Measurements from ENCODE around the gene IL17REL.

The IL17REL gene

DNA sequence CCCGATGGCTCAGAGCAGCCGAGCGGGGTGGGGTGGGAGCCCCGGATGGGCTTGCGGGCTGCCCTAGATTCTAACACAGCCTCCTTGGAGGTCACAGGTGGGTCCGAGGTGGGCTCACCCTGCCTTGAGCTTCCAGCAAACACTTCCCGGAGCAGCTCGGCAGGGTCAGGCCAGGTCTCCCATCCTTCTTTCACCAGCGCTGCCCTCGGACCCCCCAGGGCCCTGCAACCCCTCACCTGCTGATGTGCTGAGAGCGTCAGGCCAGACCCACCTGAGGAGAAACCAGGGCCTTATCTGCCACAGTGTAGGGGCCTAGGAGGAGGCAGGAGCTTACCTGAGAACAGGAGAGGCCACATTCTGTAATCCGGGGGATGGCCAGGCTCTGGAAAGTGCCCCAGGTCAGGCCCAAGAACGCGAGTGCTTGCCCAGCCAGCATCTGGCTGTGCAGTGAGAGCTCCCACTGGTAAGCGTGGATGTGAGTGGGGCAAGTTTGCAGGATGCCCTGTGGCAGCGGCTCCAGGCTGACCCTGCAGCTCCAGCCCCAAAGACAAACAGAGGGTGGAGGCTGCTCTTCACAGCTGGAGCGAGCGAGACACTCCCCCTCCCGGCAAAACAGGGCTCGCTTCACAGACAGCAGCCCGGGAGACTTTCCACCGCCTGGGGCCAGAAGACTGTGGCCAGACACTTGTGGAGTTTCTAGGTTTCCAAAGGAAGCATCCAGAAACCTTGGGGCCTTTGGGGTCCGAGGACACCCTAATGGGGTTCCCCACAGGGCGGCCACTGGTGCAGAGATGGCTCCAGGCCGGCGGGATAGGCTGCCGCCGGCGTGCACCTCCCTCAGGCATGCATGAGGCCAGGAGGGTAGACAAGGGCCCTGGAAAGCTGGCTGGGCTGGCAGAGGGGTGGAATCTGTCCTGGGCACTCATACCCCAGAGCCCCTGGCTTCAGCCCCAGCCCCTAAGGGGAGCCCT is at the start of gene IL17REL:
IL17REL (minus strand) TSS at position 555 of the 971 bp plus-strand sequence; CDS start at position 436, 119 bp downstream.
- DNase-seq = no peak

DNA sequence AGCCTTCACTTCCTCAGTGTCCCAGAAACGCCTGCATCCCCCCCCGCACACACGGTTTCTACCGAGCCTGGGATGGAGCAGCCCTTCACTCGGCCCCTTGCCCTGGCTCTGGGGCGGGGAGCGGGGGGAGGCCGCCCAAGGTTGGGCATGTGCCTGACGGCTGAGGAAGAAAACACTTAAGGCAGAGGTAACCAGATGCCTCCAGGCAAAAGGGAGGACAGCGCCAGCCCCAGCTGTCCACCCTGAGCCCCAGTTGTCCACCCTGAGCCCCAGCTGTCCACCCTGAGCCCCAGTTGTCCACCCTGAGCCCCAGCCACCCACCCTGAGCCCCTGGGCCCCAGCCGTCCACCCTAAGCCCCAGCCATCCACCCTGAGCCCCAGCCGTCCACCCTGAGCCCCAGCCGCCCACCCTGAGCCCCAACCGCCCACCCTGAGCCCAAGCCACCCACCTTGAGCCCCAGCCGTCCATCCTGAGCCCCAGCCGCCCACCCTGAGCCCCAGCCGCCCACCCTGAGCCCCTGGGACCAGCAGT is 49.3 kb upstream of the IL17REL start:
- no peak for DNase-seq

DNA sequence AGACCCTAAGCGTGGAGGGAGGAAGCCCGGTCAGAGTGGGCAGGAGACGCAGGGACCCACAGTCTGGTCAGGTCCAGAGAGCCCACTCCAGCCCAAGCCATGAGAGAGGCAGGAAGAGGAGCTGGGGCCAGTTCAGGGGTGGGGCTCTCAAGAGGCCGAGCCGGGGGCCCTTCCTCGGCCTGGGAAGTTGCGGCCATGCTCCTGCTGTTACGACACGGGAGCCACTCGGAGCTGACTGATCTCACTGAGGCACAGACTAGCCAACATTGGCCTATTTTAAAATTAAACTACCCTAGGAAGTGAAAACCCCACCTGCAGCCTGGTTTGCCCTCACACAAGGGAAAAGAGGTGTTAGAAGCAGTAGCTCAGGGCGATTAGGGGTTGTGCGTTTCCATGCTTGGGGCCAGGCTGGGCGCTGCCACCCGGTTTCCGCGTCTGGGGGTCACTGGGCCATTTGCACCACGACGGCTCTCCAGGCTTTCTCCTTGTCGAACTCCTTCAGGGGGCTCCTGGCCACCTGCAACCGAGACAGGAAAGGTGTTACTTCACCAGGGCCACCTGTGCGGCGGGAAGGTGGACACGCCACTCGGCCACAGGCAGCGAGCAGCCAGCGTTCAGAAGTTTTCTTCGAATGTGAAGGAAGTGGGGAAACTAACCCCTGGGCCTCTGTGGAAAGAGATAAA is 48.7 kb upstream of the IL17REL start:
- DNase-seq = no peak

DNA sequence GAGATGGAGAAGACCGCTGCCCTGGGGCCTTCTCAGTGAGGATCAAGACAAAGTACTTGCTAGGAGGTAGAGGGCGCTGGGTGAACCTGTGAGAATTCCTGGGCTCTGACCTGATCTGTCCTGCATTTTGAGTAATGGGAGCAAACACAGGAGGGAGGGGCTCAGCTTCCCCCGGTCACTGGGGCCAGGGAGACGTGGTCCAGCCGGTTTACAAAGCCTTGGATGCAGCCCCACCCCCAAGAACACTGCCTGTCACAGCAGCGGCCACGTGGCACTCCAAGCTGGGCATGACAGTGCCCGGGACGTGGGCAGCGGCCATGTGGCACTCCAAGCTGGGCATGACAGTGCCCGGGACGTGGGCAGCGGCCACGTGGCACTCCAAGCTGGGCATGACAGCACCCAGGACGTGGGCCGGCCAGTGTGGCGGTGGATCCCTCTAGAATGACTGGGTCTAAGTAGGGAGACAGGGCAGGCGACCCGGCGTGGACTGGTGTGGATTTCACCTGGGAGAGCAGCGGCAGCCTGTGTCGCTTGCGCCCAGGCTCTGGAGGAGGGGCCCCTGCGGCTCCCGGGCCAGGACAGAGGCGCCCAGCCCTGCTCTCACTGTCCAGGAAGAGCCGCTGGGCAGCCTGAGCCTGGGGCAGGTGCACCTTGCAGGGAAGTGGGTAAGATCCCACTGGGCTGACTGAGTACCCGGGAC is 48.0 kb upstream of the IL17REL start:
- no peak for DNase-seq

DNA sequence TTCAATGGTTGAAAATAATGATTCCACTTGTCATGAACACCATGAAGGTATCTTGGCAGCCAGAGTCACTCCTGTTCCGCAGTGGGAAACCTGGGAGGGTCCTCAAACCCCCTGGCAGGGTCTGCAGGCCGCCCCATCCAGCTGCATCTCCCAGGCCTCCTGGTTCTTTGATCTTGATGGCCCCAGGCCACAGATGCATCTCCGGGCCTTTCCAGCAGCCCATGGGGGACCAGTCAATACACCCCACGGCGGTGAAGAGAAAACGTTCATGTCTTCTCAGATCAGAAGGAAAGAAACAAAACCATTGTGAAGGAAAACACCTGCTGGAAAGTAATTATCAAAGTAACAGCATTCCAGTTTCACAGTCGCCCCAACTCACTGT is 47.3 kb upstream of the IL17REL start:
- no peak for DNase-seq

DNA sequence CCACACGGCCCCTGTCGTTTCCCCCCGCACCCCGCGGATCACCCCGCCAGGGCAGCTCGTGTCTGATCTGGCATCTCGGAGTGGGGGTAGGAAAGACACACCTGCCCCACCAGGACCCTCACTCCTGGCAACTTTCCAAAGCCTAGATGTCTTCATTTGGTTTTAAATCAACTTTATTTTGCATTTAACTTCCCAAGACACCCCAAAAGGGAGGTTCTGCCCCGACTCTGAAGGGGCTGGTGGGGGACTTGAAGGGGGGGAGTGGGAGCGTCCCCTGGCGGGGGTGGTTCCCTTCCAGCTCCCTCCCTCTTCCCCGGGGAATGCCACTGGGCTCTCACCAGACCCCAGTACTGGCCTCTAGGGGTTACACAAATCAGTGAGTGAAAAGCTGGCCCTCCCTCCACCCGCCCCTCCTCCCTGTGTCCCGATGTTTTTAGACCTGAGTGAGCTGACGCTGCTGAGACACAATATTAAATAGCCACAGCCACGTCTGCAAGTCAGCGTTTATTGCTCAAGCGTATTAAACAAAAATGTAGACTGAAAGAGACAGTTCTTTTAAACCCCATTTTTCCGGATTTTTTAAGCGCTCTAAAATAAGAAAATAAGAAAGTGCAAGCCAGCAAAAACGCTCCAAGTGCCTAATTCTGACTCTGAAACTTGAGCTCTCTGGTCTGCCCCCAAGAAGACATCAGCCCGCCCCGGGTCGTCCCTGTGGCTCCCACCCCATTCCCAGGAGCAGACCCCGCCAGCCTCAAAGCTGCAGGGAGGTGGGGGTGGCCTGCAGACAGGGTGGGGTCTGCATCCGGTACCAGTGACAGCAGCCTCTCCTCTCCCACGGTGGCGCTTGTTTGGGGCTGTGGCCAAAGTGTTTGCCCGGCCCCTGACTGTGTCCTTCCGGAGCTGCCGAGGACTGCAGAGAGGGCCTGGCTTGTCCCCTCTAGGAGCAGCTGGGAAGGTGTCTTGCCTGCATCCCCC is 46.6 kb upstream of the IL17REL start:
- DNase-seq = no peak

DNA sequence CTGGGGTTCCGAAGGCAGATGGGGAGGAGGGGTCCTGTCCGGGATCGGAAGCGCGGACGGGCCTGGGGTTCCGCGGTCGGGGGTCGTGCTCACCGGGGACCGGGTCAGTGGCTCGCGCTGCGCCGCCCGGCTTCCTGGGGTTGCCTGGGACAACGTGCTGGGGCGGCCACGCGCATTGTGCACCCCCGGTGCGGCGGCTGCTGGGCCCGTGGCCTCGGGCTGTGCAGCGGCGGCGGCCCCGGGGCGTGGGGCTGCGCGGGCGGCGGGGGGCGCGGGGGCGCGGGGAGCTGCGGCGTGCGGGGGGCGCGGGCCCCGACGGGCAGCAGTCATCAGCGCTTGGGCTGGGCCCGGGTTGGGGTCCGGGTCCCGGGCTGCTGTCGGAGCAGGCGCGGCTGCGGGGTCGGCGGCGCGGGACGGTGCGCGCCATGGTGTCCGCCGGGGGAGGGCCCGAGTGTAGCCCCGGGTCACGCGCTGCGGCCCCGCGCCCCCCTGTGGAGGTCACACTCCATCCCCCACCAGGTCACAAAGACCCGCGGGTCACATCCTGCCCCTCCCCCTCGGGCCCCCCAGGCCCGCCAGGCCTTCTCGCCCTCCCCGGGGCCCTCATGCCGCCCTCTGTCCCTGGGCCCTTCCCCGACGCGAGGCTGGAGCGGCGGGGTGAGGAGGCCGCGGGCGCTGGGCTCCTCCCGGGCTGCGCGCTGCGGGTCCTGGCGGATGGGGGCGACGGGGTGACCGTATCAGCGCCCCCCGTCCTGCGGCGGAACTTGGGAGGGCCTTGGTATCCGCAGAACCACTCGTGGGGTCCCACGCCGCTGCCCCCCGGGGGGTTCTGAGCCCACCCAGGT is 45.7 kb upstream of the IL17REL start, which contains the start of gene TTLL8:
TTLL8 (minus strand) TSS at position 238 of the 845 bp plus-strand sequence.
- no peak for DNase-seq

DNA sequence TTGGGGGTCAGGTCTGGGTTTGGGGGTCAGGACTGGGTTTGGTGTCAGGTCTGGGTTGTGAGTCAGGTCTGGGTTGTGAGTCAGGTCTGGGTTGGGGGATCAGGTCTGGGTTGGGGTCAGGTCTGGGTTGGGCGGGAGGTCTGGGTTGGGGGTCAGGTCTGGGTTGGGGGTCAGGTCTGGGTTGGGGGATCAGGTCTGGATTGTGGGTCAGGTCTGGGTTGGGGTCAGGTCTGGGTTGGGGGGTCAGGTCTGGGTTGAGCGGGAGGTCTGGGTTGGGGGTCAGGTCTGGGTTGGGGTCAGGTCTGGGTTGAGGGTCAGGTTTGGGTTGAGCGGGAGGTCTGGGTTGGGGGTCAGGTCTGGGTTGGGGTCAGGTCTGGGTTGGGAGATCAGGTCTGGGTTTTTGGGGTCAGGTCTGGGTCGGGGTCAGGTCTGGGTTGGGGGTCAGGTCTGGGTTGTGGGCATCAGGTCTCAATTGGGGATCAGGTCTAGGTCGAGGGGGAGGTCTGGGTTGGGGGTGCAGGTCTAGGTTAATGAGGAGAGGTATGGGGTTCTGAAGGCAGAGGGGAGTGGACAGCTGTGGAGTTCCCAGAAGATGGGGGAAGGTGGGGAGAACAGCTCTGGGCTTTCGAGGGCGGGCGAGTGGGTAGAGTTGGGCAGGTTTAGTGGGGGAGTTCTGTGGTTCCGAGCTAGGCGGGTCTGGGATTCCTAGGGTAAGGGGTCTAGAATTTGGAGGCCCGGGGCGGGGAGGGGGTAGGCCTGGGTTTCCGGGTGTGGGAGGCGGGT is 44.9 kb upstream of the IL17REL start:
- DNase-seq = no peak

DNA sequence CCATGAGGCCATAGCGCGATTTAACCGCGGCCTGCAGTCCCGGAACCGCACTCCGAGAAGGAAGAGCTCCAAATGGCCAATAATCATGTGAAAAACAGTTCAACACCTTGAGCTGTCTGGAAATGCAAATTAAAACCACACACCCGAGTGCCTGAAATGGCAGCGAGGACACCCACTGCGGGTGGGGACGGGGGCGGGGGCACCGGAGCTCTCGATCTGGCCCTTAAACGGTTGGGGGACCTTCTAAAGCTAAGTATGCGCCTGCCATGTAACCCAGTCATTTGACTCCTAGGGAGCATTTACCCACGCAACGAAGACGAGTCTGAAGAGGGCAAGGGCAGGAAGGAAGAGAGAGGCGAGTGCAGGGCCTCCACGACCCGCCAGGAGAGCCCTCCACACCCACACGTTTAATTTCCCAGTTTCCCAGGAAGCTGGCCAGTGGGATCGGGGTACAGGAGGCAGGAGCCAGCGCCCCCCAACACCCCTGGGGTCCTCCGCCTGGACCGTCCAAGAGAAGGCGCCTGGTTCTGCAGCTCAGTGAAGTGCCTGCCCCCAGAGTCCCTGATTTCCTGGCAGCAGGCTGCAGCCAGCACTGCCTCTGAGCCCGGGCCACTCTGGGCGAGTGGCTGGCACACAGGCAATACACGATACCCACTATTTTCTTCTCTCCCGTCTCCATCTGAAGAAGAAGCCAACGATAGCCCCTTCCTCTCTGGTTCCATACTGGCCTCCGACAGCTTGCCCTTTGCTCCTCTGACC is 43.8 kb upstream of the IL17REL start:
- no peak for DNase-seq

DNA sequence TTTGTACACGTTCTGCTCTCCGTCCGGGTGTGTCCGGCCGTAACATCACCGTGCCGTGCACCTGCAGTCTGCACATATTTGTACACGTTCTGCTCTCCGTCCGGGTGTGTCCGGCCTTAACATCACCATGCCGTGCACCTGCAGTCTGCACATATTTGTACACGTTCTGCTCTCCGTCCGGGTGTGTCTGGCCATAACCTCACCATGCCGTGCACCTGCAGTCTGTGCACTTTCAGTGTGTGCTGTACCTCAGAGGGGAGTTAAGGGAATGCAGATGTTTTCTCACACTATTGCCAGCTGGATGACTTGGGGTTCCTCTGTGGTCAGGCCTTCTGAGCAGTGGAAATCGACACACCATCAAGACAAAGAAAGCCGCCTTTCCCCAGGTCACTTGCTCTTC is 41.3 kb upstream of the IL17REL start:
- no peak for DNase-seq

DNA sequence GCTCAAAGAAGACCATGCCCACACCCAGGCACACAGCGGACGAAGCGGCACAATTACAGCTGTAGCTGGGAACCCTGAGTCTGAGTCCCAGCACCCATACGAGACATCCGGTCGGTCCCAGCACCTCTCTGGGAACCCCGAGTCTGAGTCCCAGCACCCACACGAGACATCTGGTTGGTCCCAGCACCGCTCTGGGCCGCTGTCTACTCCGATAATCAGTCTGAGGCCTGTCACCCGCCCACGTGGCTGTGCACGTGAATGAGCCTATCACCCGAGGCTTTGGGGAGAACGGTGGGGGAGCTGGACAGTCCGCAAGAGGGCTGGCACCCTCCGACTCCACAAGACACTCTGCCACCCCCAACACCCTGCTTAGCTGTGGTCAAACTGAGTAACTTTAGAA is 39.4 kb upstream of the IL17REL start:
- DNase-seq = no peak

DNA sequence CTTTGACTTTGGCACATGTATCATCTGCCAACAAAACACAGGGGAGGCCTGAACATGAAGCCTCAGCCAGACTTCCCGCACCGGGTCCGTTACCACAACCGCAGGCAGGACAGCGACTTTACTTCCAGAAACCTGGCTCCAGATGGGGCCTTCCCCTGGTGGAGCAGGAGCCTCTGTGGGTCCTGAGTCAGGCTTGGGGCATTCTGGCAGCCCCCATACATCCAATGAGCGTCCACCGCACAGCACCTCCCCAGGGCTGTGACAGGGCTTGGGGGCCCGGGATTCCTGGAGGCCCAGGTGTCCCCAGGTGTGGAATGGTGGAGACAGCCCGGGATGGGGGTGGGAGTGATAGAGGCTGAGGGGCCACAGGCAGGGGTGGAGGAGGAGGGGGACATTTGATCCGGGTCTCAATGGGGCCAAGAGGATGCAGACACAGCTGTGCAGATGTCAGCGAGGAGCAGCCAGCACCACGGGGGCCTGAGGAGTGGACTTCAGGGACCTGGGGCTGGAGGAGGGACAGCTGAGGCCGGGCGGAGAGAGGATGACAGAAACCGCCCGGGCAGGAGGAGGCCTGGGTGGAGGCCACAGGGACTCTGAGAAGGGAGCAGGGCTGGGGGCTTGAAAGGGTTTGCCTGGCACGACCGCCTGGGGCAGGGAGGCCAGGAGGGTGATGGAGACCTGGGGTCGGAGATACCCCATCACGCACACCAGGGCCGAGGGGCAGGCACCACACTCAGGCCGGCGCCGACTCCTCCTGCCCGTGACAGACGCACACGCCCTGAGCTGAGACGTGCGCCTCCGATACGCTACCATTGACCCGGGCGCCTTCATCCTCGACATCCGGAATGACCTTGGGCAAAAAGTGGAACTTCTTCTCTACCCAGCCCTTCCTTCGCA is 37.0 kb upstream of the IL17REL start:
- DNase-seq = no peak

DNA sequence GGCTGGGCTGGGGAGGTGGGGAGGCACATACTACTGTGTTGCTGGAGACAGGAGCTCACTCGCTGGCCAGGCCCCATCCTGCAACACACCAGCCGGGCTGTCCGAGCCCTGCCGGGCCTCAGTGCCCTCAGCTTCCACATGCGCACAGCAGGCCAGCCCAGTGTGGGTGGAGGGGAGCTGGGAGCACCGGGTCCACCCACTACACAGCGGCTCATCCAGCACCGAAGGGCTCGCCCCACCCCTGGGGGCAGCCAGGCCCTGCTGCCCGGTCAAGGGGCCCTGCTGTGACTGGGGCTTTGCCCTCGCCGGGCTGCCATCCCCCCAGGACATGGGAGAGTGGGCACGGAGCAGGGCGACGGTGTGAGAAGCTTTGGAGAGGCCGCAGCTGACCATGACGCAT is 36.3 kb upstream of the IL17REL start:
- DNase-seq = no peak

DNA sequence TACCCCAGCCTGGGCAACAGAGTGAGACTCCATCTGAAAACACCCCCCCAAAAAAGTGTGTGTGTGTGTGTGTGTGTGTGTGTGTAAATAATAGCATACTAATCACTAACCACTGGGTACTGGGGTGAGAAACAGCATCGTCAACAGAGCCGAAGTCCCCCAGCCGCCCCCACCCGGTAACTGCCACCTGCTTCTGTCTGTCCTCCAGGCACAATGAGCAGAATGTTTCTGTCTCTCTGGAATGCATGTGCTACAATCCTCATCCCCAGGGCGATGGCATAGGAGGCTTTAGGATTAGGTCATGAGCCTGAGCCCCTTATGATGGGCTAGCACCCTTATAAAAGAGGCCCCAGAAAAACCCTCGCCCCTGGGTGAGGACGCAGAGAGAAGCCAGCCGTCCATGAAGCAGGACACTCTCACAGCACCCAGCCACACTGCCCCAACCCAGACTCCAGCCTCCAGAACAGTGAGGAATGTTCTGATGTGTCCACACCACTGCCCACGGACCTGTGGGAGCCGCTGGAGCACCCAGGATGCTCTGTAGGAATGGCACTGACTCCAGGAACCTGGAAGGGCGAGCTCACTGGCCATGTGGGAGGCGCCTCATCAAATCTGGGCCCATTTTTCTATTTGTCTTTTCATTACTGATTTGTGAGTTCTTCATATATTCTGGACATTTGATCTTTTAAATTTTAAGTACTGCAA is 35.6 kb upstream of the IL17REL start:
- DNase-seq = no peak

DNA sequence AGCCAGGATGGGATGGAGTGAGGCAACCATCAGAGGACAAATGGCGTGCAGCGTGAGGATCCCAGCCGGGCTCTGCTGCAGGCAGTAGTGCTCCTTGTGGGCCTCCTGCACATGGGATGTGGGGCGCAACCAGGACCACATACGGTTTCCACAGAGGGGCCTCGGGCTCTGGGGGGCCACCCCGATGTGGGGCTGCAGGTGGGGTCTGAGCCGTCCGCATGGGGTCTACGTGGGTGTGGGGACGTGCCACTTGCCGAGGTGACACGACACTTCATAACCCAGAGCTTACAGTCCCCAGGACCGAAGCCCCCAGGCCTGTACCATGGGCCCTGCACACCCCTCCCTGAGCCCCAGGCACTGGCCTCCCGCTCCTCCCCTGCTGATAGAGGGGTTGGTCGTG is 34.8 kb upstream of the IL17REL start:
- DNase-seq = no peak

DNA sequence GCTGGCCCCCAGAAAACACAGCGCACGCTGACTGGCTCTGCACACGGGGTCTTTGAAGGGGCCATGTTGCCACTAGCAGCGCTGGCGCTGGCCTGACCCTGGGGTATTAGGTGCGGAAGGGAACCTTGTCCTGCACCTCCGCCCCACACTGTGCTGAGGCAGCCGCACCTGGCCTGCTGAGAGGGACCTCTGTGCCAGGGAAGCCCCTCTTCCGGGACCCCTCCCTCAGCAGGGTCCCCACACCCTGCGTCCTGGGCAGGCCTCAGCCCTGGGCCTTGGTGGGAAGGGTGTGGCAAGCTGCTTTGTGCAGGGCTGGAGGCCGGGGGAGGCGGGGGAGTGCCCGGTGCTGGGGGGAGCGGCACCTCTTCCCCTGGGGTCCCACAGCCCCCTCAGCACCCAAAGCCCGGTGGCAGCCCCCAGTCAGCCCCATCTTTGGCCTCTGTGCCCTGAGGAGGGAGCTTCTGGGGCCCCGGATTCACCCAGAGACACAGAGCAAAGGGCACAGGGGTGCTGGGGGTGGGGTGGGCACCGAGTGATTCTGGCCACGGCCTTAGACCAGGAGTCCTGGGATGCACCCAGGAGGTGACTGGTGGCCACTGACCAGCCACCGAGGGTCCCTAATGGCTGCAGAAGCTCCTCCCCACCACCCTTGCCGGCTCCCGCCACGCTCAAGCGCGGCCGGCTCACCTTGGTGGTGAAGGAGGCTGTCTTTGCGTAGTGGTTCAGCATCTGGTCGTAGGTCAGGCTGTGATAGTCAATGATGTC is 34.1 kb upstream of the IL17REL start:
- no peak for DNase-seq

DNA sequence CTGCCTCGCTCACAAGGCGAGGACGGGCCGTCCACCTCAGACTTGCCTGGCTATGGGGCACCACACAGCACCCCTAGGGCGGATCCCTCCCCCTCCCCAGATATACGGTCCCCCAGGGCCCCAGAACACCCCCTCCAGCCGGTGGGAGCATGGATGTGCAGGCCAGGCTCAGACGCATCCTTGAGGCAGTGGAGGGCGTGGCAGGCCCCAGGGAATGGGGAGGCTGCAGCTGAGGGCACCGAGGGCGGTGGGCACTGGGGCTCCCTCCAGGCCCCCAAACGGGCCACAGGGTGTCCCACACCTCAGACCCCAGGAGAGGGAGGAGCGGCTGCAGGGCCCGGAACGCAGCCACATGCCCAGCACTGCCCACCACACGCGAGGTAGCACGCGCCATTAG is 33.5 kb upstream of the IL17REL start:
- no peak for DNase-seq

Measured in midbrain (tissue), 1 donor.